Vagina (tissue), 2 donors: ENCODE results near the gene SHC3. TPM values are rescaled to one million over a fixed set of nuclear protein-coding genes. Genes with fewer than 3 reads are reported as not detected.

Experiments
- DNase-seq, 2 donors: peaks; one replicate each; pipeline ENCODE4 v3.0.0-alpha.2; 2017; ENCODE audit errors: extremely low spot score in 2 of 2
- H3K27ac ChIP-seq: fragments of 200-600 bp; sonication (generic); one replicate; pipeline ENCODE4 v1.5.1; 2019
- H3K27me3 ChIP-seq: fragments of 200-600 bp; sonication (generic); one replicate; pipeline ENCODE4 v1.5.1; 2019
- H3K36me3 ChIP-seq, 2 donors: fragments of 200-600 bp; sonication (generic); one replicate each; pipeline ENCODE4 v1.5.1; 2017 to 2019
- H3K4me1 ChIP-seq: fragments of 200-600 bp; sonication (generic); one replicate; pipeline ENCODE4 v1.5.1; 2019
- H3K4me3 ChIP-seq, 2 donors: fragments of 200-600 bp; sonication (generic); 1 replicate in 1 of 2; 2 replicates in 1 of 2; pipeline ENCODE4 v1.5.1; 2016 to 2019
- H3K9me3 ChIP-seq: fragments of 200-600 bp; sonication (generic); one replicate; pipeline ENCODE4 v1.5.1; 2019
- POLR2A ChIP-seq, 2 donors: fragments of 450-650 bp; IDR thresholded peaks; one replicate each; pipeline ENCODE4 v1.6.1; 2017; ENCODE audit warnings: antibody characterized with exemption in 2 of 2, mild to moderate bottlenecking in 2 of 2, moderate library complexity in 2 of 2
- POLR2AphosphoS5 ChIP-seq, 2 donors: sonication (generic); formaldehyde crosslinking; IDR thresholded peaks; one replicate each; pipeline ENCODE4 v1.9.0; 2017; ENCODE audit warnings: antibody characterized with exemption in 2 of 2, mild to moderate bottlenecking in 2 of 2, low read depth in 1 of 2; ENCODE audit not compliant: insufficient read depth in 1 of 2
- intact Hi-C: fragments of 100-400 bp; cut with DNase I; formaldehyde crosslinking; loops from one replicate; pipeline ENCODE4 v1.15.1; 2023
- total RNA-seq: library from RNA; depleted of rRNA; stranded (reverse); fragments of >200 nt; gene quantifications from one replicate; pipeline ENCODE4 v1.2.3, GENCODE V29; 2016
- TF ChIP-seq, protein P1 (sequence below), 3 experiments: fragments of 450-650 bp in 2 of 3; fragments of 200-600 bp in 1 of 3; sonication (generic) in 1 of 3; IDR thresholded peaks; one replicate each; pipeline ENCODE4 v1.5.1; 2017 to 2019; ENCODE audit warnings: antibody characterized with exemption in 3 of 3, mild to moderate bottlenecking in 2 of 3, moderate library complexity in 2 of 3

SHC3 gene
- total RNA-seq, 1 donor from 2014 or later, result 6.1 TPM

- no peak for TF ChIP-seq POLR2AphosphoS5 (IDR thresholded peaks at IDR 0.05; ENCODE audit: insufficient read depth in 1 of 2, low read depth in 1 of 2)
- Histone ChIP-seq H3K27me3 (no peaks in the 10 kb centered on the region), H3K4me3 (no peak overlapping the region), H3K9me3 (no peaks in the 10 kb centered on the region), H3K4me1 (no peaks in the 10 kb centered on the region), H3K27ac (no peak overlapping the region), H3K36me3 (no peaks in the 10 kb centered on the region)
- peak in 1 of 2 donors; percentile 87 for DNase-seq
- intact Hi-C loops, result no loop called here
Measured at GRCh38 chr9:88971131-88971960, 207.3 kb downstream of the SHC3 start.

GRCh38 chr9:88969646-88970373 is 208.8 kb downstream of the SHC3 start:
- Histone ChIP-seq H3K27ac (no peak overlapping the region), H3K9me3 (no peaks in the 10 kb centered on the region), H3K4me1 (no peaks in the 10 kb centered on the region), H3K27me3 (no peaks in the 10 kb centered on the region), H3K4me3 (no peak overlapping the region), H3K36me3 (no peaks in the 10 kb centered on the region)
- DNase-seq, result peak; percentile 71 to 72
- intact Hi-C loops, result no loop called here
- no peak for TF ChIP-seq POLR2AphosphoS5 (IDR thresholded peaks at IDR 0.05; ENCODE audit: insufficient read depth in 1 of 2, low read depth in 1 of 2)
- TF ChIP-seq, protein P1, sequence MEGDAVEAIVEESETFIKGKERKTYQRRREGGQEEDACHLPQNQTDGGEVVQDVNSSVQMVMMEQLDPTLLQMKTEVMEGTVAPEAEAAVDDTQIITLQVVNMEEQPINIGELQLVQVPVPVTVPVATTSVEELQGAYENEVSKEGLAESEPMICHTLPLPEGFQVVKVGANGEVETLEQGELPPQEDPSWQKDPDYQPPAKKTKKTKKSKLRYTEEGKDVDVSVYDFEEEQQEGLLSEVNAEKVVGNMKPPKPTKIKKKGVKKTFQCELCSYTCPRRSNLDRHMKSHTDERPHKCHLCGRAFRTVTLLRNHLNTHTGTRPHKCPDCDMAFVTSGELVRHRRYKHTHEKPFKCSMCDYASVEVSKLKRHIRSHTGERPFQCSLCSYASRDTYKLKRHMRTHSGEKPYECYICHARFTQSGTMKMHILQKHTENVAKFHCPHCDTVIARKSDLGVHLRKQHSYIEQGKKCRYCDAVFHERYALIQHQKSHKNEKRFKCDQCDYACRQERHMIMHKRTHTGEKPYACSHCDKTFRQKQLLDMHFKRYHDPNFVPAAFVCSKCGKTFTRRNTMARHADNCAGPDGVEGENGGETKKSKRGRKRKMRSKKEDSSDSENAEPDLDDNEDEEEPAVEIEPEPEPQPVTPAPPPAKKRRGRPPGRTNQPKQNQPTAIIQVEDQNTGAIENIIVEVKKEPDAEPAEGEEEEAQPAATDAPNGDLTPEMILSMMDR (IDR thresholded peaks at IDR 0.05), result no peak
- TF ChIP-seq POLR2A (IDR thresholded peaks at IDR 0.05), result no peak

- H3K27me3 ChIP-seq, result no peaks in the 10 kb centered on the region
- no peak overlapping the region for H3K27ac ChIP-seq
- intact Hi-C loops, result no loop called here
- no peak for TF ChIP-seq POLR2AphosphoS5 (IDR thresholded peaks at IDR 0.05; ENCODE audit: insufficient read depth in 1 of 2, low read depth in 1 of 2)
- TF ChIP-seq, protein P1 (IDR thresholded peaks at IDR 0.05), result no peak
- TF ChIP-seq POLR2A (IDR thresholded peaks at IDR 0.05), result no peak
- H3K4me1 ChIP-seq, result no peaks in the 10 kb centered on the region
- no peak overlapping the region for H3K4me3 ChIP-seq
- H3K36me3 ChIP-seq, result no peaks in the 10 kb centered on the region
- H3K9me3 ChIP-seq, result no peaks in the 10 kb centered on the region
- peak in 1 of 2 donors; percentile 44 for DNase-seq
Measured at GRCh38 chr9:88968799-88969198, 209.8 kb downstream of the SHC3 start.

DNA sequence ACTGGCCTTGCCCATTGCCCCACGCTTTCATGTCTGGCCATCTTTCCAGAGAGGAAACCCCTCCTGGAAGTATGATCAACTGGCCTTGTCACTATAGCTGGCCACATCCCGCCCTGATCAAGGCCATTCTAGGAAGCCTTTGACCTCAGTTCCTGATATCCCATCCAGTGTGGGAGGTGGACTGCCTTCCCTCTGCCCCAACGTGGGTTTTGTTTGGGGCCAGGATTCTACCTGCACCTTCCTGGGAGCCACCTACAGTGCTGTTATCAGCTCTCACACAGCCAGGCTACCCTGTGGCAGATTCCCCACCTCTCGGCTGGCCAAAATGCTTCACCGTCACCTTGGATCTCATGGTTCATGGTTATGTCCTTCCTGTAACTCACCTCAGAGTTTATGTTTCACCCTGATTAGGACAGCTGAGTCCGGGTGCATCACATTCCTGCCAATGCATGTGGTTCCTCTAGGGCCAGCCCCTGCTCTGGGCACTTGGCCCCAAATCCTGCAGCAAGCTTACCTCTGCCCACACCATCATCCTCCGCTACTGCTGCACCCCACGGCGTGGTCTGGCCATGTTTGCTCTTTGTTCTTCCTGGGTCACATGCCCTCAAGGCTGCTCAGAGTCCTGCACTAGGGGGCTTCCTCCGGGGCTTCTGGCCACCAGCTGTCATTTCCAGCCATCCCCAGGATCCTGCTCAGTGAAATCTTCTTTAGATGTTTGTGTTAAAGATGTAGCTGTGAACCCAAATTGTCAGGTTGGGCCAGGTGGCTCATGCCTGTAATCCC is 211.5 kb downstream of the SHC3 start:
- Histone ChIP-seq H3K4me1 (no peaks in the 10 kb centered on the region), H3K36me3 (no peaks in the 10 kb centered on the region), H3K27me3 (no peaks in the 10 kb centered on the region), H3K4me3 (no peak overlapping the region), H3K9me3 (no peaks in the 10 kb centered on the region), H3K27ac (no peak overlapping the region)
- intact Hi-C loops, result no loop called here
- peak; percentile 80 to 91 for DNase-seq
- TF ChIP-seq POLR2AphosphoS5 (IDR thresholded peaks at IDR 0.05; ENCODE audit: insufficient read depth in 1 of 2, low read depth in 1 of 2) (no peak), POLR2A (IDR thresholded peaks at IDR 0.05) (no peak)
- TF ChIP-seq, protein P1 (IDR thresholded peaks at IDR 0.05), result no peak

DNA sequence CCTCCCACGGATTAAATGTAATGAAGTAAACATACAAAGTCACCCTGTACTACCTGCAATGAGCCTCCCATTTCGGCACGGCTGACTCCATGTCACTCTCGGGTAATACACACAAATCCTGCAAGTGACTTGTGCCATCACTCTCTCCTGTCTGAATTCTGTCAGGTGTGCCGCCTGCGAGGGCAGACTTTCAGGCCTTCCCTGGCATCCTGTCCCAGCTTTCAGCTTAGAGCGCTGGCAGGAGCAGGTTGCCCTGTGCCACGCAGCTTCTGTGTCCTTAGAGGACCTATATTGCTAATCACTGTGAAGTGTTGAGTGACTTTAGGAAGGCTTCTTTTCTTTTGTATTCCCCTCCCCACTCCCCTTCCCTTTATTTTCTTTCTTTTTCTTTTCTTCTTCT is 213.1 kb downstream of the SHC3 start:
- Histone ChIP-seq H3K27me3 (no peaks in the 10 kb centered on the region), H3K36me3 (no peaks in the 10 kb centered on the region), H3K4me3 (no peak overlapping the region), H3K27ac (no peak overlapping the region), H3K9me3 (no peaks in the 10 kb centered on the region), H3K4me1 (no peaks in the 10 kb centered on the region)
- intact Hi-C loops, result no loop called here
- TF ChIP-seq, protein P1 (IDR thresholded peaks at IDR 0.05), result no peak
- TF ChIP-seq POLR2A (IDR thresholded peaks at IDR 0.05) (no peak), POLR2AphosphoS5 (IDR thresholded peaks at IDR 0.05; ENCODE audit: insufficient read depth in 1 of 2, low read depth in 1 of 2) (no peak)
- peak in 1 of 2 donors; percentile 52 for DNase-seq
